H9 (cell line): ENCODE data around the gene ZBTB44. TPM values are rescaled to one million over a fixed set of nuclear protein-coding genes. Genes with fewer than 3 reads are reported as not detected.

ENCODE experiments used
- DNase-seq: peaks from one replicate; pipeline ENCODE4 v3.0.0-alpha.2; 2017
- H2AFZ ChIP-seq: one replicate; pipeline ENCODE4 v1.6.1; 2013; ENCODE audit warnings: mild to moderate bottlenecking, low read length, control low read depth, moderate library complexity
- H2AK5ac ChIP-seq: 2 replicates; pipeline ENCODE4 v1.6.1; 2013; ENCODE audit warnings: low read length, control low read depth, mixed read lengths; ENCODE audit not compliant: insufficient read length
- H2BK120ac ChIP-seq: one replicate; pipeline ENCODE4 v1.6.1; 2013; ENCODE audit warnings: low read depth, mild to moderate bottlenecking, low read length, control low read depth, inconsistent platforms; ENCODE audit not compliant: poor library complexity, severe bottlenecking
- H2BK12ac ChIP-seq: 2 replicates; pipeline ENCODE4 v1.6.1; 2013; ENCODE audit warnings: low read length, control low read depth, mixed read lengths, low read depth; ENCODE audit not compliant: insufficient read length
- H2BK15ac ChIP-seq: 2 replicates; pipeline ENCODE4 v1.6.1; 2013; ENCODE audit warnings: low read depth, low read length, control low read depth
- H2BK20ac ChIP-seq: one replicate; pipeline ENCODE4 v1.6.1; 2013; ENCODE audit warnings: low read depth, mild to moderate bottlenecking, low read length, control low read depth, inconsistent platforms; ENCODE audit not compliant: poor library complexity, severe bottlenecking
- H2BK5ac ChIP-seq: 2 replicates; pipeline ENCODE4 v1.6.1; 2013; ENCODE audit warnings: low read length, control low read depth, mixed read lengths; ENCODE audit not compliant: insufficient read length
- H3K14ac ChIP-seq: 2 replicates; pipeline ENCODE4 v1.6.1; 2013; ENCODE audit warnings: low read length, control low read depth; ENCODE audit not compliant: insufficient read depth
- H3K18ac ChIP-seq: 2 replicates; pipeline ENCODE4 v1.6.1; 2013; ENCODE audit warnings: low read depth, mild to moderate bottlenecking, mixed read lengths, low read length, control low read depth; ENCODE audit not compliant: insufficient read length
- H3K23ac ChIP-seq: 2 replicates; pipeline ENCODE4 v1.6.1; 2013; ENCODE audit warnings: low read length, control low read depth, mixed read lengths, low read depth; ENCODE audit not compliant: insufficient read length
- H3K23me2 ChIP-seq: 2 replicates; pipeline ENCODE4 v1.6.1; 2013; ENCODE audit warnings: low read depth, mild to moderate bottlenecking, mixed read lengths, low read length, control low read depth; ENCODE audit not compliant: insufficient read length, poor library complexity, severe bottlenecking
- H3K27ac ChIP-seq: 2 replicates; pipeline ENCODE4 v1.5.1; 2013; ENCODE audit warnings: low read length, control low read depth, mixed read lengths, low read depth; ENCODE audit not compliant: insufficient read length
- H3K27me3 ChIP-seq: 2 replicates; pipeline ENCODE4 v1.6.1; 2013; ENCODE audit warnings: low read length, control low read depth, inconsistent platforms; ENCODE audit not compliant: insufficient read depth
- H3K4ac ChIP-seq: 2 replicates; pipeline ENCODE4 v1.6.1; 2013; ENCODE audit warnings: low read depth, mild to moderate bottlenecking, control low read depth, inconsistent platforms, low read length, moderate library complexity
- H3K4me1 ChIP-seq: 2 replicates; pipeline ENCODE4 v1.6.1; 2013; ENCODE audit warnings: low read length, control low read depth, inconsistent platforms; ENCODE audit not compliant: insufficient read depth
- H3K4me2 ChIP-seq: 2 replicates; pipeline ENCODE4 v1.6.1; 2013; ENCODE audit warnings: low read length, control low read depth, mixed read lengths; ENCODE audit not compliant: insufficient read length, insufficient read depth
- H3K56ac ChIP-seq: 2 replicates; pipeline ENCODE4 v1.6.1; 2013; ENCODE audit warnings: low read depth, mild to moderate bottlenecking, mixed read lengths, low read length, control low read depth; ENCODE audit not compliant: insufficient read length
- H3K79me1 ChIP-seq: 2 replicates; pipeline ENCODE4 v1.6.1; 2013; ENCODE audit warnings: low read depth, mild to moderate bottlenecking, moderate library complexity, low read length, control low read depth, inconsistent platforms; ENCODE audit not compliant: insufficient read depth, poor library complexity, severe bottlenecking
- H3K79me2 ChIP-seq: 2 replicates; pipeline ENCODE4 v1.6.1; 2013; ENCODE audit warnings: low read length, control low read depth, inconsistent platforms; ENCODE audit not compliant: insufficient read depth
- H3K9ac ChIP-seq: 2 replicates; pipeline ENCODE4 v1.6.1; 2013; ENCODE audit warnings: low read length, control low read depth, mixed read lengths; ENCODE audit not compliant: insufficient read length; ENCODE audit errors: extremely low read depth
- H3K9me3 ChIP-seq: one replicate; pipeline ENCODE4 v1.6.1; 2013; ENCODE audit warnings: low read depth, low read length, inconsistent platforms; ENCODE audit not compliant: control insufficient read depth
- H3T11ph ChIP-seq: one replicate; pipeline ENCODE4 v1.6.1; 2013; ENCODE audit warnings: mild to moderate bottlenecking, low read length, control low read depth, inconsistent platforms
- H4K20me1 ChIP-seq: one replicate; pipeline ENCODE4 v1.6.1; 2013; ENCODE audit not compliant: control insufficient read depth, insufficient read length, insufficient read depth
- H4K5ac ChIP-seq: 2 replicates; pipeline ENCODE4 v1.6.1; 2013; ENCODE audit warnings: low read depth, mild to moderate bottlenecking, mixed read lengths, low read length, control low read depth; ENCODE audit not compliant: insufficient read length
- H4K8ac ChIP-seq: replicated peaks from 2 replicates; pipeline ENCODE4 v1.6.1; 2013; ENCODE audit warnings: low read length, control low read depth, mixed read lengths, low read depth; ENCODE audit not compliant: insufficient read length
- H4K91ac ChIP-seq: 2 replicates; pipeline ENCODE4 v1.6.1; 2013; ENCODE audit warnings: low read depth, mild to moderate bottlenecking, moderate library complexity, mixed read lengths, low read length, control low read depth; ENCODE audit not compliant: insufficient read length
- H3K27ac Mint-ChIP-seq, 3 experiments: 2 replicates in 2 of 3; 3 replicates in 1 of 3; pipeline ENCODE4 v1.8.0; 2020 to 2021; ENCODE audit warnings: mixed read lengths in 3 of 3, mild to moderate bottlenecking in 1 of 3, moderate library complexity in 1 of 3
- H3K27me3 Mint-ChIP-seq: 2 replicates; pipeline ENCODE4 v1.8.0; 2021; ENCODE audit warnings: low read depth, mild to moderate bottlenecking, moderate library complexity, mixed read lengths
- H3K36me3 Mint-ChIP-seq, 3 experiments: 2 replicates in 2 of 3; 3 replicates in 1 of 3; pipeline ENCODE4 v1.8.0; 2020 to 2021; ENCODE audit warnings: low read depth in 3 of 3, mixed read lengths in 3 of 3; ENCODE audit not compliant: insufficient read depth in 1 of 3
- H3K4me1 Mint-ChIP-seq, 2 experiments: 2 replicates each; pipeline ENCODE4 v1.8.0; 2020; ENCODE audit warnings: mixed read lengths in 2 of 2
- H3K4me3 Mint-ChIP-seq, 2 experiments: 2 replicates in 1 of 2; 3 replicates in 1 of 2; pipeline ENCODE4 v1.8.0; 2020 to 2021; ENCODE audit warnings: mild to moderate bottlenecking in 2 of 2, mixed read lengths in 2 of 2, moderate library complexity in 1 of 2
- H3K9me3 Mint-ChIP-seq, 2 experiments: 2 replicates in 1 of 2; 3 replicates in 1 of 2; pipeline ENCODE4 v1.8.0; 2020; ENCODE audit warnings: mild to moderate bottlenecking in 2 of 2, mixed read lengths in 2 of 2, moderate library complexity in 1 of 2
- CTCF ChIP-seq: fragments of 200-600 bp; sonication (generic); conservative IDR thresholded peaks from 3 replicates; pipeline ENCODE4 v1.8.0; 2021; ENCODE audit warnings: antibody characterized with exemption, mild to moderate bottlenecking
- WGBS: extraction: QIAGEN DNeasy Blood & Tissue Kit; methylation state at CpG from one replicate; pipeline ENCODE4 v1.1.7; 2013; ENCODE audit warnings: missing lambda C conversion rate, low lambda C conversion rate, mixed read lengths; ENCODE audit not compliant: insufficient read length; ENCODE audit errors: extremely low coverage; 5-methylcytosine and 5-hydroxymethylcytosine counted together
- total RNA-seq: library from RNA; stranded (reverse); gene quantifications from 2 replicates; pipeline ENCODE4 v1.2.1, GENCODE V29; 2021

The ZBTB44 gene
- total RNA-seq, 1 experiment from 2014 or later, result 67.7 TPM

GRCh38 chr11:130218501-130219070, 96.1 kb downstream of the ZBTB44 start:
- Histone ChIP-seq H3K79me2 (no peaks in the 10 kb centered on the region), H3K9ac (no peak overlapping the region), H3K27ac (no peak overlapping the region), H4K20me1 (peaks cover 2% of the 10 kb centered on the region), H3K9me3 (no peaks in the 10 kb centered on the region), H3T11ph (no peak overlapping the region), H3K79me1 (no peaks in the 10 kb centered on the region), H4K91ac (no peak overlapping the region), H3K27me3 (no peaks in the 10 kb centered on the region), H3K4me1 (no peaks in the 10 kb centered on the region; the same call in 1 of the 2 replicates), H2BK120ac (no peak overlapping the region), H2AK5ac (no peak overlapping the region), H3K23ac (no peak overlapping the region), H2BK5ac (no peak overlapping the region), H3K4ac (no peak overlapping the region), H4K8ac (no peak overlapping the region), H3K56ac (no peak overlapping the region), H3K23me2 (no peaks in the 10 kb centered on the region), H3K4me2 (no peak overlapping the region), H3K14ac (no peak overlapping the region), H2BK20ac (no peak overlapping the region), H2BK12ac (no peak overlapping the region), H2BK15ac (no peak overlapping the region), H3K18ac (no peak overlapping the region), H4K5ac (no peak overlapping the region), H2AFZ (no peak overlapping the region)
- Mint-ChIP-seq H3K36me3 (peaks cover 0 to 4% (median 0%) of the 10 kb centered on the region in 3 experiments; a peak in 1 of 7 replicates), H3K27ac (no peak overlapping the region), H3K27me3 (no peaks in the 10 kb centered on the region), H3K4me1 (peaks cover 17 to 18% of the 10 kb centered on the region in 2 experiments), H3K4me3 (no peak overlapping the region), H3K9me3 (no peaks in the 10 kb centered on the region; a peak in 1 of 5 replicates)
- no peak for DNase-seq
- WGBS, result no CpG with 5 or more reads among the region's 14 CpGs
- TF ChIP-seq CTCF, result no peak
